ENCODE results near the gene WNT5A.

DNA sequence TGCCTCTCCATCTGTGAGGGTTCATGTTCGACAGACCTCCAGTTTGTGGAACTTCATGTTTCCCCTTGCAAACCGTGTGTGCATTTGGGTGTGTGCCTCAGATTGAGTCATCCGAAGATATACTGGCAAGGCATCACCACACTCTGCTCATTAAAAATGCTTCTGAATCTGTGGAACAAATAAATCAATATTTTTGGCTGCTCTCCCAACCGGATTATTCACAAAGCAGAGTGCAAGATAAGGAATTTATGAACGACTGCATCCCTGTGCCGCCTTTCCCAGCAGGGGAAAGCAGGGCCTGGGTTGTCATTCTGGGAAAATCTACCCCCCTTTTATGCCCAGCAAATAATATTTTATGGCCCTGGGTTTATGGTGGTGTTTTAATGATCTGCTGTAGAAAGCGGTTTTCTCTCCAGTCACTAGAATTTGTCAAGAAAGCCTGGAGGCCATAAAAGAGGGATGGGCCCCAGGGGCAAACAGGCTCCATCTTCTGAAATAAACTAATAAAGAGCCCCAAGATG, 4.2 kb upstream of the WNT5A start:
- TF ChIP-seq, protein P1, sequence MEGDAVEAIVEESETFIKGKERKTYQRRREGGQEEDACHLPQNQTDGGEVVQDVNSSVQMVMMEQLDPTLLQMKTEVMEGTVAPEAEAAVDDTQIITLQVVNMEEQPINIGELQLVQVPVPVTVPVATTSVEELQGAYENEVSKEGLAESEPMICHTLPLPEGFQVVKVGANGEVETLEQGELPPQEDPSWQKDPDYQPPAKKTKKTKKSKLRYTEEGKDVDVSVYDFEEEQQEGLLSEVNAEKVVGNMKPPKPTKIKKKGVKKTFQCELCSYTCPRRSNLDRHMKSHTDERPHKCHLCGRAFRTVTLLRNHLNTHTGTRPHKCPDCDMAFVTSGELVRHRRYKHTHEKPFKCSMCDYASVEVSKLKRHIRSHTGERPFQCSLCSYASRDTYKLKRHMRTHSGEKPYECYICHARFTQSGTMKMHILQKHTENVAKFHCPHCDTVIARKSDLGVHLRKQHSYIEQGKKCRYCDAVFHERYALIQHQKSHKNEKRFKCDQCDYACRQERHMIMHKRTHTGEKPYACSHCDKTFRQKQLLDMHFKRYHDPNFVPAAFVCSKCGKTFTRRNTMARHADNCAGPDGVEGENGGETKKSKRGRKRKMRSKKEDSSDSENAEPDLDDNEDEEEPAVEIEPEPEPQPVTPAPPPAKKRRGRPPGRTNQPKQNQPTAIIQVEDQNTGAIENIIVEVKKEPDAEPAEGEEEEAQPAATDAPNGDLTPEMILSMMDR (conservative IDR thresholded peaks at IDR 0.05; ENCODE audit: low read depth, low read length): no peak
- TF ChIP-seq RFX5 (IDR thresholded peaks at IDR 0.05; ENCODE audit: low read depth, low read length): no peak
- no peak for TF ChIP-seq POLR2A (IDR thresholded peaks at IDR 0.05; ENCODE audit: low read depth, low read length)
- TF ChIP-seq RCOR1 (IDR thresholded peaks at IDR 0.05; ENCODE audit: insufficient replicate concordance, low read length): no peak
- TF ChIP-seq MAFK (IDR thresholded peaks at IDR 0.05; ENCODE audit: low read depth, low read length): no peak

Measured in IMR-90 (cell line).